Activated CD8-positive, alpha-beta memory T cell treated with anti-CD3 and anti-CD28 coated beads for 24 hours (primary cell): ENCODE measurements around the gene DYNLT5.
"Not testable (repeated sequence)": the region's sequence is repeated elsewhere in the genome, so short reads cannot be mapped to it uniquely, and the experiment has no call there.

ENCODE experiments used
- DNase-seq: peaks from one replicate; pipeline ENCODE4 v3.0.0-alpha.2; 2020

DYNLT5 gene

GRCh38 chr1:66751160-66751559, 1.1 kb upstream of the DYNLT5 start:
- DNase-seq, result no peak

- no peak for DNase-seq
Observed at GRCh38 chr1:66752671-66753371, 562 bp downstream of the DYNLT5 start.

DNA sequence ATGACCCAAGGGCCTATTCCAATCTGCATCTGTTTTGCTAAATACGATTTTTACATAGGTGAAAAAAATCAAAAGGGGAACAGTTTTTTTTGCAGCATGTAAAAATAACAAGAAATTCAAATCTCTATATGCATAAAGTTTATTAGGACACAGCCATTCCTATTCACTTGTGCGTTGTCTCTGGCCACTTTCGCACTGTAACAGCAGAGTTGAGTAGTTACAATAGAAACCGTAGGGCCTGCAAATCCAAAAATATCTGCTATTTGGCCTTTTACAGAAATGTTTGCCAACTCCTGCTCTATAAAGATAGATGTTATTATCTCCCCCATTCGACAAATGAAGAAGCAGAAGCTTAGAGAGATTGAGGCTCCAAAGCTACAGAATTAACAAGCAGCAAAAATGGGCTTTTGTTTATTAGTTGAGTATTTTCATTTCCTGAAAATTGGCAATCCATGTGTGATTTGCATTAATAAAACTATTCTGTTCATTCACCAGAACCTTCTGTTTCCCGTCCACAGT, 5.5 kb downstream of the DYNLT5 start:
- DNase-seq, result no peak

DNA sequence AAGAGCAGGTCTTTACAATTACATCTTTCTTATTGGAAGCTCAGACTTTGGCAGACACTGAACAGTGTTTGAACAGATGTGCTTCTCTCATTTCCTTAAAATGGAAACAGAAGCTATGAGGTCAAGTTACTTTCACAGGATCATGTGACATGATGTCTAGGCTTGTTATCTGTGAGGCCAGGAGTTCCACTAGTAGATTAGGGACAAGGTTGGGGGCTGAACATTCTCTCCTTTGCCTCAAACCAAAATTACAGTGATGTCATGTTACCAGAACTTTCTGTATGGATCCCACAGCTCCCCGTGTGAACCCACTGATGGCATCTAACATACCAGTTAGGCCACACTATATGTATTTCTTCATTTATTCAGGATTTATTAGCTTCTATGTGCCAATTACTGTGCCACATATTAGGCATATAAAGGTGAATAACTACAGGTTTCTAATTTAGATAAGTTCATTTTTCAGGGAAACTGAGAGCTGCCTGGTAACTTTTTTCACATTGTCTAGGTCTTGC, 6.0 kb downstream of the DYNLT5 start:
- DNase-seq, result no peak

GRCh38 chr1:66760506-66760905, 8.2 kb downstream of the DYNLT5 start:
- no peak for DNase-seq

- no peak for DNase-seq
Observed at GRCh38 chr1:66761221-66761620, 9.0 kb downstream of the DYNLT5 start.

DNA sequence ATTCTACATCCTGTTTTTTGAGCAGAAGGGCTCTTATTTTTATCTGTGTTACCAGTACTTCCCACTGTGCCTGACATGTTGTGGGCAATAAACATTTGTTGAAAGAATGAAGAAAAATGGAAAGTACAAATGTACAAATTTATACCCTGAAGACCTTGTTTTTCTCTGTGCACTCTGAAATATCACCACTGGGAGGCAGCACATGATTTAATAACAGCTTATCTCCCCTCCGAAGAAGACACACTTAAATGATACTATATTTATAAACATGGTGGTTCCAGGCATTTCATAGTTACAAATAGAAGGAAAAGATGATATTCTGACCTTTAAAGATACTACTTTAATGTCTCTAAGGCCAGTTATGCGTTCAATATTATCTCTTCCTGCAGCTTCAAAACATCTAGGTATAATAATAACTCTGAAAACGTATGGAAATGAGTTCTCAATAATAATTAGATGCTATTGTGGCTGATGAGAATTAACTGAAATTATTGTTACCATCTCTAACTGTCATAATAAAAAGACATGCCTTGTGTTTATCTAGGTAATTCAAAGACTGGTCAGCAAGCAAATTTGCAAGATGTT, 12.8 kb downstream of the DYNLT5 start:
- peak; percentile 68 for DNase-seq

DNA sequence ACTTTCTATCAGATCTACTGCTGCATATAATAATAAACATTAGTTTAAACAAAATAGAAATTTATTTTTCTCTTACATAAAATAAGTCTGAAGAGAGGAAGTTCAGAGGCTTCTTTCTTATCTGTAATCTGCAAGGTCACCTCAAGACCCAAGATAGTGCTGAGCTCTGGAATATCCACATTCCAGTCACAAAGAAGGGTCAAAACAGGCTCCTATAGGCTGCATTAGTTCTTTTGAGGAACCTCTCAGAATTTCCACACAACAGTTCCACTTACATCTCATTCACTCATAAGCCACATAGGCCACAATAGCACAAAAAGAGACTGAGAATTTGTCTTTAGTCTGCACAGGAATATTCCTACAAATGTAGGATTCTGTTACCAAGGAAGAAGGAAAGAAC, 15.4 kb downstream of the DYNLT5 start:
- no peak for DNase-seq

GRCh38 chr1:66768965-66769364, 16.7 kb downstream of the DYNLT5 start:
- DNase-seq, result no peak

- DNase-seq, result no peak
Observed at GRCh38 chr1:66769512-66770229, 17.4 kb downstream of the DYNLT5 start.

- no peak for DNase-seq
Observed at GRCh38 chr1:66770240-66770639, 18.0 kb downstream of the DYNLT5 start.

DNA sequence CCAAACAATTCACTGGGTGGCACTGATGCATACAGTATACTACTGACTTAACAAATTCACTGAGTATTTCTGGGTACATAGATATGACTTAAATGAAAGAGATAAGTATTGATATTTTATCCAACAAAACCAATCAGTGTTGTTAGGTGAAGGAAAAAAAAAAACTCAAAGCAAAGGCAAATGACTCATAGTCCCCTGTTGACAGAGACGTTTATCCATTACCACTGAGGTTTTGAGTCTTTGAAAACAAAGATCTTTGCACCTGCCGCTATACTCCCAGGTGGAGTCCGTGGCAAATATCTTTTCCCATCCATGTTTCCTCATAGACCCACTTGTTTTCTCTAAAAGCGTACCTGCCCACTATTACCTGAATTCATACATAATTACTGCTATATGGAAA, 18.4 kb downstream of the DYNLT5 start:
- no peak for DNase-seq

- no peak for DNase-seq
Observed at GRCh38 chr1:66773227-66773626, 21.0 kb downstream of the DYNLT5 start.

DNA sequence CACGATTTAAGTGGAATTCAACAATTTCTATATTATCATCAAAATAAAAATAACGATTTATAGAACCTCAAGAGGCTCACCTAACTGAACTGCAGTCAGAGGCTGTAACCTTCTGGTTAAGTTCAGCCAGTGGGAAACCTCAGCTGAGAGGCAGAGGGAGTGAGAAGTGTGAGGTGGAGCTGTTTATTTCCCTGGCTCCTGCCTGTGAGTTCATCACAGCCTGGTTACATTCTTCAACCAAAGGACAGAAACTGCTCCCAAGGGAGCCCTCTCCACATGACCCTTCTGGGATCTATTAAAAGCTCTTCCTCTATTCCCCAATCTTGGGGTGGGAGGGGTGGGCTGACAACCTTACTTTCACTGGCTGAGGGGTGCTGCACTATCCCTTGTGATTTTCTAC, 22.2 kb downstream of the DYNLT5 start:
- DNase-seq, result no peak

DNA sequence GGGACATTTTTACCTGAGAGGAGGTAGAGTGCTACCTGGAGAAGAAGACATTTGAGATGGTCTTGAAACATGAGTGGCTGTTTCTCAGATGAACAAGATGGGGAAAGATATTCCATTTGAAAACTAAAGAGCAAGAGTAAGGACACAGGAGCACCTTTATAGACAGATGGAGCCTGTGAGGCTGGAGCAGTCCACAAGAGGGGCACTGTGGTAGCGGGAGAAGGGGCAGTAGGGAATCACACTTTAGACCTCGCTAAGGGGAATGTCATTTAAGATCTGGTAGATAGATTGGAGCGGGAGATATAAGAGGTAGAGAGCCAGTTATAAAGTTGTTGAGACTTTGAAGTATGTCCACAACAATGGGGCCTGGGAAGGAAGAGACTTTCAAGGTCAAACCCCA, 23.4 kb downstream of the DYNLT5 start:
- DNase-seq, result no peak

GRCh38 chr1:66777831-66778230, 25.6 kb downstream of the DYNLT5 start:
- DNase-seq, result no peak

GRCh38 chr1:66778266-66778665, 26.0 kb downstream of the DYNLT5 start:
- no peak for DNase-seq

GRCh38 chr1:66778969-66779368, 26.7 kb downstream of the DYNLT5 start:
- no peak for DNase-seq

DNA sequence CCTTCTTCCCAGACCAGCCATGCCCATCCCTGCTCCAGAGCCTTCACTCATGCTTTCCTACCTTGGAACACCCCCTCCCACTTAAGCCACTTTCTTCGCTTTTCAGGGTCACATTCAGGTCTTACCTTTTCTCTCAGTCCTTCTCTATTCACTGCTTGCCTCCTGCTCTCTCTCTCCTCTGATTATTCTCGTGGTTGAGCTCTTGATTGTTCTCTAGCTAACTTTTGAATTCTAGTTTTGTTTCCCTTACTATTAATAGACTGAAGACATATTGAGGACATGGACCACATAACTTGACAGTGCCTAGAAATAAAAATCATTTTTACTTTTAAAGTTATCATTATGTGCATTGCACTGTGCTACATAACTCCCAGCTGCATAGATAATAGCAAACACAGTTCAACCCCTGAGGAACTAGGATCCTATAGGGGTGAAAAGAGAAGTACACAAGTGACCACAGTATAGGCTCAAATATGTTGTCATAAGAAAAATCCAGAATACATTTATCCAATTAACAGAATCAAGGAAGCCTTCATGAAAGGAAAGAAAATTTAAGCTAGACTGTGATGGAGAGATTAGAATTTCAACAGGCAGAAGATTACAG, 27.3 kb downstream of the DYNLT5 start:
- DNase-seq, result no peak

DNA sequence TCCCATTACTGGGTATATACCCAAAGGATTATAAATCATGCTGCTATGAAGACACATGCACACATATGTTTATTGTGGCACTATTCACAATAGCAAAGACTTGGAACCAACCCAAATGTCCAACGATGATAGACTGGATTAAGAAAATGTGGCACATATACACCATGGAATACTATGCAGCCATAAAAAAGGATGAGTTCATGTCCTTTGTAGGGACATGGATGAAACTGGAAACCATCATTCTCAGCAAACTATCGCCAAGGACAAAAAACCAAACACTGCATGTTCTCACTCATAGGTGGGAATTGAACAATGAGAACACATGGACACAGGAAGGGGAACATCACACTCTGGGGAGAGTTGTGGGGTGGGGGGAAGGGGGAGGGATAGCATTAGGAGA, 33.5 kb downstream of the DYNLT5 start:
- DNase-seq, result not testable (repeated sequence)

GRCh38 chr1:66787641-66788040, 35.4 kb downstream of the DYNLT5 start:
- no peak for DNase-seq

- DNase-seq, result no peak
Observed at GRCh38 chr1:66788231-66788939, 36.1 kb downstream of the DYNLT5 start.
